ENCODE results near the gene SGK1.

SGK1 gene

DNA sequence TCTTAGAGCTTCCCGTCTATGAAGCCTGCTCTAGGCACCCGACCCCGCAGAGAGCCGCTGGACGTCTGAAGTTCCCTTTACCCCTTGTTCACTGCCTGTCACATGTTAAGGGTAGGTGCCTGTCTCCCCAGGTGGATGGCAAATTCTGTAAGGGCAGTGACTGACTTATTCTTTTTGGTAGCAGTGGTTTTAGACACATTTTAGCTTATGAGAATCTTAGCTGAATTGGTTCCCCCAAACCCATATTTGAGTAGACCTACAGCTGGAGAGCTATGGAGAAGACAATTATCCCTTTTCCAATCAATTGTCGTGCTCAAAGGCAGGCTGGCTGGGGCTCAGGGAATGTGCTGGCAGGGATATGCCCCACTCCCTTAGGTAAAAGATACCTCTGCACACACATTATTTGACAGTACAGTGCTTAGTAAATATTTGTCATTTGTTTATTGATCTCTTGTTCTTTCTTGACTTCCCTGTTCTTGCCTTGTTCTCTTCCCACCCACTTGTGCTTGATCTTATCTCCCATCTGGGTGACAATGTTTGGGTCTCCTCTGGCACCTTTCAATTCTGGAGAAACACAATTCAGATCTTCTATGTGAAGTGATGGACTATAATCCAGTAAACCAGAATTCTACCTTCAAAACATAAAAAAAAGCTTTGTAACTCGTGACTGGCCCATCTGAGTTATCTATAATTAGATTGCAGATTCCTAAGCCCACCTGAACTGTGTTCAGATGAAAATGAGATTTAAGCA lies 151.2 kb downstream of the SGK1 start:
- H3K4me3 ChIP-seq (ENCODE audit: low read depth, low read length), result no peak overlapping the region
- H3K27ac ChIP-seq (ENCODE audit: extremely low read depth, low read depth, low read length), result no peak overlapping the region
- no peaks in the 10 kb centered on the region for H3K4me1 ChIP-seq (ENCODE audit: control insufficient read depth, insufficient read depth, low read length)
- CTCF ChIA-PET, result interaction anchor here (0.6 to 2.9 kb wide), 8 partner anchors 11 to 657 kb away, joined by 3 to 28 read pairs (median 4); no protein-coding TSS in a partner anchor
- no peaks in the 10 kb centered on the region for H3K9me3 ChIP-seq (ENCODE audit: control insufficient read depth, insufficient read depth, low read depth, low read length)
- POLR2A ChIA-PET, result no interaction called here
- peaks cover 0 to 40% of the 10 kb centered on the region in 2 experiments; a peak in 1 of 3 replicates for H3K36me3 ChIP-seq (ENCODE audit: control insufficient read depth in 2 of 2, insufficient read depth in 1 of 2, low read length in 2 of 2)
- TF ChIP-seq, protein P1, sequence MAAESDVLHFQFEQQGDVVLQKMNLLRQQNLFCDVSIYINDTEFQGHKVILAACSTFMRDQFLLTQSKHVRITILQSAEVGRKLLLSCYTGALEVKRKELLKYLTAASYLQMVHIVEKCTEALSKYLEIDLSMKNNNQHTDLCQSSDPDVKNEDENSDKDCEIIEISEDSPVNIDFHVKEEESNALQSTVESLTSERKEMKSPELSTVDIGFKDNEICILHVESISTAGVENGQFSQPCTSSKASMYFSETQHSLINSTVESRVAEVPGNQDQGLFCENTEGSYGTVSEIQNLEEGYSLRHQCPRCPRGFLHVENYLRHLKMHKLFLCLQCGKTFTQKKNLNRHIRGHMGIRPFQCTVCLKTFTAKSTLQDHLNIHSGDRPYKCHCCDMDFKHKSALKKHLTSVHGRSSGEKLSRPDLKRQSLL (tag by site-specific recombination; IDR thresholded peaks at IDR 0.05), result no peak
- no peak for TF ChIP-seq ZNF121 (tag by site-specific recombination; IDR thresholded peaks at IDR 0.05)
- TF ChIP-seq ZNF140 (tag by site-specific recombination; IDR thresholded peaks at IDR 0.05), result no peak
- no peak for TF ChIP-seq ZNF513 (tag by site-specific recombination; IDR thresholded peaks at IDR 0.05)
- TF ChIP-seq, protein P2, sequence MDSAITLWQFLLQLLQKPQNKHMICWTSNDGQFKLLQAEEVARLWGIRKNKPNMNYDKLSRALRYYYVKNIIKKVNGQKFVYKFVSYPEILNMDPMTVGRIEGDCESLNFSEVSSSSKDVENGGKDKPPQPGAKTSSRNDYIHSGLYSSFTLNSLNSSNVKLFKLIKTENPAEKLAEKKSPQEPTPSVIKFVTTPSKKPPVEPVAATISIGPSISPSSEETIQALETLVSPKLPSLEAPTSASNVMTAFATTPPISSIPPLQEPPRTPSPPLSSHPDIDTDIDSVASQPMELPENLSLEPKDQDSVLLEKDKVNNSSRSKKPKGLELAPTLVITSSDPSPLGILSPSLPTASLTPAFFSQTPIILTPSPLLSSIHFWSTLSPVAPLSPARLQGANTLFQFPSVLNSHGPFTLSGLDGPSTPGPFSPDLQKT (IDR thresholded peaks at IDR 0.05; ENCODE audit: borderline replicate concordance, low read depth, low read length), result no peak
- TF ChIP-seq ZNF544 (tag by site-specific recombination; IDR thresholded peaks at IDR 0.05), result no peak
- no peak for TF ChIP-seq ZNF791 (tag by site-specific recombination; IDR thresholded peaks at IDR 0.05)
- no peak for TF ChIP-seq ZNF449 (tag by site-specific recombination; IDR thresholded peaks at IDR 0.05)
- no peak for TF ChIP-seq SCRT1 (tag by site-specific recombination; IDR thresholded peaks at IDR 0.05; ENCODE audit: borderline replicate concordance)
- TF ChIP-seq ZNF239 (tag by site-specific recombination; IDR thresholded peaks at IDR 0.05), result no peak
- no peak for TF ChIP-seq GLI4 (tag by site-specific recombination; IDR thresholded peaks at IDR 0.05)
- no peak for TF ChIP-seq ZNF658 (tag by site-specific recombination; IDR thresholded peaks at IDR 0.05)
- TF ChIP-seq HOXA7 (CRISPR knock-in tag; IDR thresholded peaks at IDR 0.05; ENCODE audit: borderline replicate concordance), result no peak
- no peak for TF ChIP-seq ZNF311 (tag by site-specific recombination; IDR thresholded peaks at IDR 0.05; ENCODE audit: borderline replicate concordance)

DNA sequence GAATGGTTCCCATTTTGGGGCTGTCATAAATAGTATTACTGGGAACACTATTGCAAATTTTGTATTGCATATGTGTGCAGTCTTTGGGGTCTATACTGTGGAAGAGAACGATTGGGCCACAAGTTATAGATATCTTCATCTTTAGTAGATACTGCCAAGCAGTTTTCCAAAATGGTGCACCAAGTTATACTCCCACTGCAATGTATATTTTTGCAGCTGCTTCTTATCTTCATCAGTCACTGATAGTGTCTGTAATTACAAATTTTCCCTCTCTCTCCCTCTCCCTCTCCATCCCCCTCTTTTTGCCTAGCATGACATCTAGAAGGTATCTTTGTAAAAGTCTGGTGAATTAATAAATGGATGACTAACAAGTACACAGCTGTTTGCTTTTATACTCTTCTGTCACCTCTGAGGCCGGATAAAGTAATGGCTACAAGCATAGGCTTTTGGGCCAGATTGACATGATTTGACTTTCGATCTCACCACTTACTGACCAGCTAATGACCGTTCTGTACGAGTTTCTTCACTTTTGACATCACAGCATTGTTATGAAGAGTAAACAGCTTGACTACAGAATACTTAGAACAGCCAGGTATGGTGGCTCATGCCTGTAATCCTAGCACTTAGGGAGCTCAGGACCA lies 152.2 kb downstream of the SGK1 start:
- POLR2A ChIA-PET, result no interaction called here
- Histone ChIP-seq H3K27ac (ENCODE audit: extremely low read depth, low read depth, low read length) (no peak overlapping the region), H3K9me3 (ENCODE audit: control insufficient read depth, insufficient read depth, low read depth, low read length) (no peaks in the 10 kb centered on the region), H3K36me3 (ENCODE audit: control insufficient read depth in 2 of 2, insufficient read depth in 1 of 2, low read length in 2 of 2) (peaks cover 0 to 30% of the 10 kb centered on the region in 2 experiments; a peak in 1 of 3 replicates), H3K4me1 (ENCODE audit: control insufficient read depth, insufficient read depth, low read length) (no peaks in the 10 kb centered on the region), H3K4me3 (ENCODE audit: low read depth, low read length) (no peak overlapping the region)
- CTCF ChIA-PET, result interaction anchor here (0.6 to 2.9 kb wide), 10 partner anchors 8 to 770 kb away, joined by 3 to 28 read pairs (median 6); no protein-coding TSS in a partner anchor
- TF ChIP-seq ZNF596 (tag by site-specific recombination; IDR thresholded peaks at IDR 0.05) (no peak), ZNF398 (tag by site-specific recombination; IDR thresholded peaks at IDR 0.05) (peak; percentile 29; the same call in 1 of the 2 replicates)

Measured in HEK293 (cell line).